Cardiac muscle cell (in vitro differentiated cells and primary cell): Measurements from ENCODE around the gene SGPL1. TPM values are rescaled to one million over a fixed set of nuclear protein-coding genes. Genes with fewer than 3 reads are reported as not detected.

Experiments
- DNase-seq, 2 donors: peaks; one replicate each; pipeline versions ENCODE4 v3.0.0 to v3.0.0-alpha.2; 2010 to 2017; ENCODE audit warnings: low read depth in 1 of 2, low spot score in 1 of 2
- H3K27ac ChIP-seq: fragments of 200-600 bp; sonication (generic); 2 replicates; pipeline ENCODE4 v1.5.1; 2016
- H3K27me3 ChIP-seq: fragments of 200-600 bp; sonication (generic); 2 replicates; pipeline ENCODE4 v1.6.0; 2016; ENCODE audit warnings: control low read depth
- H3K36me3 ChIP-seq: fragments of 200-600 bp; sonication (generic); 2 replicates; pipeline ENCODE4 v1.5.1; 2016; ENCODE audit warnings: control low read depth
- H3K4me1 ChIP-seq: fragments of 200-600 bp; sonication (generic); 2 replicates; pipeline ENCODE4 v1.8.1; 2017; ENCODE audit warnings: low read depth, mild to moderate bottlenecking, mixed run types
- H3K4me3 ChIP-seq: fragments of 200-600 bp; sonication (generic); 2 replicates; pipeline ENCODE4 v1.5.1; 2016; ENCODE audit warnings: mild to moderate bottlenecking
- H3K9me3 ChIP-seq: fragments of 200-600 bp; sonication (generic); 2 replicates; pipeline ENCODE4 v1.5.1; 2017; ENCODE audit warnings: low read depth, mild to moderate bottlenecking, control low read depth
- CTCF ChIP-seq: IDR thresholded peaks from 2 replicates; pipeline ENCODE4 v1.5.1; 2012; ENCODE audit warnings: low read depth, mild to moderate bottlenecking, low read length
- polyA plus RNA-seq: library from polyadenylated mRNA; unstranded; fragments of >200 nt; fragmentation: Nextera tagmentation; extraction: Ambion mirVana; gene quantifications from 2 replicates; pipeline ENCODE4 v1.2.1, GENCODE V29; 2016
- total RNA-seq: library from RNA; depleted of rRNA; stranded (reverse); fragments of >200 nt; gene quantifications from 2 replicates; pipeline ENCODE4 v1.2.3, GENCODE V29; 2016

The SGPL1 gene
- total and polyA plus RNA-seq, 2 experiments from 2014 or later, result 32.3 to 51.9 TPM

GRCh38 chr10:70795613-70796012, 20.1 kb upstream of the SGPL1 start:
- no peaks in the 10 kb centered on the region for H3K27me3 ChIP-seq
- H3K27ac ChIP-seq, result no peak overlapping the region
- no peaks in the 10 kb centered on the region for H3K36me3 ChIP-seq
- no peak overlapping the region for H3K4me3 ChIP-seq
- H3K4me1 ChIP-seq, result no peaks in the 10 kb centered on the region
- DNase-seq, result no peak
- no peak for TF ChIP-seq CTCF
- H3K9me3 ChIP-seq, result no peaks in the 10 kb centered on the region

- no peaks in the 10 kb centered on the region for H3K9me3 ChIP-seq
- no peak overlapping the region for H3K4me3 ChIP-seq
- no peak for TF ChIP-seq CTCF
- DNase-seq, result no peak
- no peaks in the 10 kb centered on the region for H3K4me1 ChIP-seq
- H3K27me3 ChIP-seq, result no peaks in the 10 kb centered on the region
- no peaks in the 10 kb centered on the region for H3K36me3 ChIP-seq
- no peak overlapping the region for H3K27ac ChIP-seq
These were observed 17.9 kb upstream of the SGPL1 start for GRCh38 chr10:70797840-70798239.

- no peak overlapping the region for H3K4me3 ChIP-seq
- no peaks in the 10 kb centered on the region for H3K4me1 ChIP-seq
- no peaks in the 10 kb centered on the region for H3K9me3 ChIP-seq
- TF ChIP-seq CTCF, result no peak
- no peak overlapping the region for H3K27ac ChIP-seq
- DNase-seq, result peak in 1 of 2 donors; percentile 45
- H3K36me3 ChIP-seq, result no peaks in the 10 kb centered on the region
- no peaks in the 10 kb centered on the region for H3K27me3 ChIP-seq
These were observed 16.6 kb upstream of the SGPL1 start for GRCh38 chr10:70799124-70799523.

- Histone ChIP-seq H3K27ac (no peak overlapping the region), H3K4me3 (no peak overlapping the region), H3K36me3 (no peaks in the 10 kb centered on the region), H3K9me3 (no peaks in the 10 kb centered on the region), H3K27me3 (no peaks in the 10 kb centered on the region), H3K4me1 (no peaks in the 10 kb centered on the region)
- no peak for DNase-seq
- TF ChIP-seq CTCF, result no peak
These were observed 13.9 kb upstream of the SGPL1 start for GRCh38 chr10:70801854-70802253.

GRCh38 chr10:70803775-70804420, 11.8 kb upstream of the SGPL1 start:
- no peak overlapping the region for H3K4me3 ChIP-seq
- no peak for DNase-seq

More at GRCh38 chr10:70803775-70804420, 11.8 kb upstream of the SGPL1 start:
- no peaks in the 10 kb centered on the region for H3K9me3 ChIP-seq
- no peak overlapping the region for H3K27ac ChIP-seq
- H3K27me3 ChIP-seq, result no peaks in the 10 kb centered on the region
- H3K36me3 ChIP-seq, result no peaks in the 10 kb centered on the region
- no peaks in the 10 kb centered on the region for H3K4me1 ChIP-seq
- TF ChIP-seq CTCF, result no peak
